HK-2 (cell line): Measurements from ENCODE around the gene GSC2.

ENCODE experiments used
- DNase-seq: peaks from one replicate; pipeline ENCODE4 v3.0.0-alpha.2; 2018; ENCODE audit not compliant: unreplicated experiment

GSC2 gene

DNA sequence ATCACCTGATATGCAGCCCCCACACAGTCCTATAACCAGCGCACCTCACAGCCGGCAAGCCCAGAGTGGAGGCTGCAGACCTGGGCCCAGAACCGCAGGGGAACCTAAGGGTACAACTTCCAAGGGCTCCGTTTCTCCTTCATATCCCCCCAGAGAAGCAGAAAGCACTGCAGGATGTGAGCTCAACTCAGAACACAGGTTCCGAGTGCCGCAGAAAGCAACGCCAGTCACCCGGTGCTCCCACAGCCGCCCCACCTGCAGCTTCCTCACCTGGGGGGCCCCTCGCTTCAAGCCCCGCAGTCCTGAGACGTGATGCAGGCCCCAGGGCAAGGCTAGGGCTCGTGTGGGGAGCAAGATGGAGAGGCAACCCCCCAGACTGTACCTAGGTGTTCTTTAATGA lies 16.5 kb downstream of the GSC2 start:
- DNase-seq = no peak

DNA sequence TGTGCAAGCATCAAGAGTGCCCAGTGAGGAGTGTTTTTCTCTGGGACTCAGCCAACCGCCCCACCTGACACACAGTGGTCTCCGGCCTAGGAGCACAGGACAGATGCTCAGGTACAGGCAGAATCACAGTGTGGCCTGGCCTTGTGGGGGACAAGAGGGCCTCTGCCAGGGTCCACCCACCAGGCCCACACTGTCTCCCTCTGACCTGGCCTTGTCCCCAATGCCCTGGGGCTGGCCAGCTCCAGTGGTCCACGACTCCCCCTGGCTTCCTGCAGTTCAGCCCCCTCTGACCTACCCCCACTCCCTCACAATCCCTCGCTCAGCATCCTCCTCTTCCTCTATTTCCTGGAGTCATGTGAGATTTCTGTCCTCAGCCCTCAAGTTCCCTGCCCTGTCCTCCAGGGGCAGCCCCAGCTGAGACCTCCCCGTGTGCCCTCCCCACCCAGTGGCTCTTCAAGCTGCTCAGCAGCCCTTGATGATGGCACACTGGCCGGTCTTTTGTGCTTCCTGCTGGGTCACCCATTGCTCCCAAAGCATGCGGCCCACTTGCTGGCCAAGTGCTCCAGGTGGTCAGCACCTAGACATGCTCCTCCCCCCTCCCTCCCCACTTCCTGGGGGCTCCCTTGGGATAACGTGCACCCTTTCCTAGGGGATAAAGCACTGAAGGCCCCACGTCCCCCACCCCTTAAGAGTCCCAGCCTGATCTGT lies 17.2 kb downstream of the GSC2 start:
- no peak for DNase-seq

DNA sequence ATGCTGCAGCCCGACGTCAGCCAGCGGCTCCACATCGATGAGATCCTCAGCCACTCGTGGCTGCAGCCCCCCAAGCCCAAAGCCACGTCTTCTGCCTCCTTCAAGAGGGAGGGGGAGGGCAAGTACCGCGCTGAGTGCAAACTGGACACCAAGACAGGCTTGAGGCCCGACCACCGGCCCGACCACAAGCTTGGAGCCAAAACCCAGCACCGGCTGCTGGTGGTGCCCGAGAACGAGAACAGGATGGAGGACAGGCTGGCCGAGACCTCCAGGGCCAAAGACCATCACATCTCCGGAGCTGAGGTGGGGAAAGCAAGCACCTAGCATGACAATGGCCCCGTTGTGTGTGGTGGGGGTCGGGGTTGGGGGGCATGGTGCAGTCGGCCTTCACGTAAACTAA lies 17.9 kb downstream of the GSC2 start:
- DNase-seq = no peak

DNA sequence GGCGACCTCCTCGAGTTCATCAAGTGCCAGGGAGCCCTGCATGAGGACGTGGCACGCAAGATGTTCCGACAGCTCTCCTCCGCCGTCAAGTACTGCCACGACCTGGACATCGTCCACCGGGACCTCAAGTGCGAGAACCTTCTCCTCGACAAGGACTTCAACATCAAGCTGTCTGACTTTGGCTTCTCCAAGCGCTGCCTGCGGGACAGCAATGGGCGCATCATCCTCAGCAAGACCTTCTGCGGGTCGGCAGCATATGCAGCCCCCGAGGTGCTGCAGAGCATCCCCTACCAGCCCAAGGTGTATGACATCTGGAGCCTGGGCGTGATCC lies 18.4 kb downstream of the GSC2 start:
- DNase-seq = no peak

DNA sequence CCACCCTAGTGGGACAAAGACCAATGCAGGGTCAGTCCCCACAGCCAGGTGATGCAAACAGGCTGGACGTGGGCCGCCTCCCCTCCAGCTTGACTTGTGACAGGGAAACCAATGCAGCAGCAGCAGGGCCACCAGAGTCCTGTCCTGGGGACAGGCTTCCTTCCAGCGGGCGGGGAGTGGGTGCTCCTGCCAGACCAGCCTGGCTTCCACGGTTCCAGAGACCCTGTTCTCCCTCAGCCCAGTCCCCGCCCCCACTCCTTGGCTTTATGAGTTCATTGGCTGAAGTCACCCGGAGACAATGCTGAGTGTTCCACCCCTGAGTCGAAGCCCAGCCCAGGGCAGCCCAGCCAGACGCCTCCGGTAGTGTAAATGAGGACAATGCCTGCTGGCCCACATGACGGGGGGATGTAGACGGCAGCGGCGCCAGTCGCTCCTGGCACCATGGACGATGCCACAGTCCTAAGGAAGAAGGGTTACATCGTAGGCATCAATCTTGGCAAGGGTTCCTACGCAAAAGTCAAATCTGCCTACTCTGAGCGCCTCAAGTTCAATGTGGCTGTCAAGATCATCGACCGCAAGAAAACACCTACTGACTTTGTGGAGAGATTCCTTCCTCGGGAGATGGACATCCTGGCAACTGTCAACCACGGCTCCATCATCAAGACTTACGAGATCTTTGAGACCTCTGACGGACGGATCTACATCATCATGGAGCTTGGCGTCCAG lies 19.0 kb downstream of the GSC2 start, which contains the start of gene TSSK2:
Gene TSSK2, plus strand, starts transcription at position 350 of the 726 bp plus-strand sequence. Its CDS starts 92 bp downstream, at position 442.
- DNase-seq = no peak

DNA sequence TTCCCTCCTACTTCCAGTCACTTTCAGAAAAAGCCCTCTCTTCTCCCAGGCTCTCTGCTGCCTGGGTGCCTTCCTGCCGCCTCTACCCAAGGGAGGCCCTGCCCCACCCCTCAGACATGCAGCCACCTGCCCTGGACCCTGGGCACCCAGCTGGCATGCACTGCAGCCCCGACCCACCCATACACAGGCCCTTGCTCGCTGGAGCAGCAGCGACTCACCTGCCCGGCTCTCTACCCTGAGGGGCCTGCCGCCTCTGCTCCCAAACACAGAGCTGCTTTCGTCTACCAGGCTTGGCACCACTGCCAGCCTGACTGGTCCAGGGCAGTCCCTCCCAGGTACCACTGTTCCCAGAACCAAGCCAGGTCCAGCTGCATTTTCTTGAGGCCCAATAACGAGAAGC lies 20.2 kb downstream of the GSC2 start:
- no peak for DNase-seq

DNA sequence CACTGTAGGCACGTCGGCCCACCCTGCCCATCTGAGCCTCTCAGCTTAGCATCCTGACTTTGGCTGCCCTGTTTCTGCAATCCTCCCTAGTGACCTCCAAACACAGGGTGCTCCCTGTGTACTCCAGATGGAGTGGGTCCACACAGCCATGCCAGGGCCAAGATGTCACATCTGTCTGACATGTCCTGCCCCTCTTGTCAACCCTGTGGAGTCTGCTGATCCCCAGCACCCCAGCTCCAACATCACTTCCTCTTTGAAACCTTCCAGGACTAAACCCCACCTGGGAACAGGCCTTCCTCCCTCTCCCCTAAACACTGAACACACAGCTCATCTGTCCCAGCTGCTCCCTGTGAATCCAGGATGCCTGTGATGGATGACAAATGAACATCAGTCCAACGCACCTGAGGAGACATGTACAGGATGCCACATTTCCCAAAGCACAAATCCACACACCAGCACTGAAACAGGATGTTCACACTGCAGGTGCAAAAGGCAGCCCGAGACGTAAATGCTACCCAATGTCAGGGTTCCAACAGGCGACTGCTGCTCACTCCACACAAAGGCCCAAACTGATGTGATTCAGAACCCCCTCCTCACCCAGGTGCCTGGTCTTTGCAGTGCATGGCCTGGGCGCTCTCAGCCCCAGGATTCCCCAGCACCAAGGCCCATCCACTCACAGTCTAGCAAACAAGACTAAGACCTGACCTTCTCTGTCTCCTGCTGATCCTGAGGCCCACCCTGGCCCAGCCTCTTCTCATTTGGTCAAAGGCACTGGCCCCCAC lies 21.0 kb downstream of the GSC2 start:
- no peak for DNase-seq

DNA sequence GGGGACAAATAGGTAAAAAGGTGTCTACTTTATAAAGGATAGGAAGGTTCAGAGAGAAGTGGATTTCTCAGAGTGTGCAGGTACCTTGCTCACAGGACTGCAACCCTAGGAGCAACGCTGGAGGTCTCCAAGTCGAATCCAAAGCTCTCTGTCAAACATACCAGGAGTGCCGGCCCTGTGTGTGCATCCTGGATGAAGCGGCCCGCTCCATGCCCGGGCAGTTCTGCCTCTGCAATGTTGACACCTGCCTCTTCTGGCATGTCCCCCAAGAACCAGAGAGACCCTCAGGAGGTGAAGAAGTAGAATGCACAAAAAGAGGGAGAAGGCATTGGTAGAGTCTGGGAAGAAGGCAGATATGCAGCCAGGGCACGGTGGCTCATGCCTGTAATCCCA lies 22.1 kb downstream of the GSC2 start:
- DNase-seq = no peak

DNA sequence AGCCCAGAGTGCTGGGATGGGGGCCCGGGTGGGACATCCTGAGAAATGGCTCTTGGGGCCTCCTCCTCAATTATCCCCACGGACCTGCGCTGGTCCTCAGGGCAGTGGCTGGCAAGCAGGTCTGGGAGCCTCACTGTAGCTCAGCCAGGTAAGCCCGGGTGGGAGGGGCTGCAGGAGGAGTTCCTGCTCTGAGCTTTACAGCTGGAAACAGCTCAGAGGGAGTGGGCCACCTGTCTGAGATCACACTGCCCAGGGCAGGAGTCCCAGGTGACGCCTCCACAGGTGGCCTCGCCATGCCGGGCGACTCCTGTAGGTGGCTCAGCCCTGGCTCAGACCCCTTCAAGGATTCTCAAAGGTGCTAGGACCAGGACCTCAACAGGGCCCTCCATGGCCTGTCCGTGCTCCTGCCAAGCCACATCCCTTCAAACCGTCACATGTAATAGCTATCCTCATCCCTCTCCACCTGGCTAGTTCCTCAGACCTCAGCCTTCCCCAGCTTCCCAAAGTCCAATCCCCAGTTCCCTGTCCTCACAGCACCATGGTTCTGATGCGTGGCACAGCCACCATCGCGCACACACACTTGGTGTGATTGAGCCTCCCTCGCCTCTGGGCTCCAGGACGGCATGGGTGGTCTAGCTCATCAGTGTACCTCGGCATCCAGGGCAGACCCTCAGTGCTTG lies 22.6 kb downstream of the GSC2 start:
- no peak for DNase-seq

DNA sequence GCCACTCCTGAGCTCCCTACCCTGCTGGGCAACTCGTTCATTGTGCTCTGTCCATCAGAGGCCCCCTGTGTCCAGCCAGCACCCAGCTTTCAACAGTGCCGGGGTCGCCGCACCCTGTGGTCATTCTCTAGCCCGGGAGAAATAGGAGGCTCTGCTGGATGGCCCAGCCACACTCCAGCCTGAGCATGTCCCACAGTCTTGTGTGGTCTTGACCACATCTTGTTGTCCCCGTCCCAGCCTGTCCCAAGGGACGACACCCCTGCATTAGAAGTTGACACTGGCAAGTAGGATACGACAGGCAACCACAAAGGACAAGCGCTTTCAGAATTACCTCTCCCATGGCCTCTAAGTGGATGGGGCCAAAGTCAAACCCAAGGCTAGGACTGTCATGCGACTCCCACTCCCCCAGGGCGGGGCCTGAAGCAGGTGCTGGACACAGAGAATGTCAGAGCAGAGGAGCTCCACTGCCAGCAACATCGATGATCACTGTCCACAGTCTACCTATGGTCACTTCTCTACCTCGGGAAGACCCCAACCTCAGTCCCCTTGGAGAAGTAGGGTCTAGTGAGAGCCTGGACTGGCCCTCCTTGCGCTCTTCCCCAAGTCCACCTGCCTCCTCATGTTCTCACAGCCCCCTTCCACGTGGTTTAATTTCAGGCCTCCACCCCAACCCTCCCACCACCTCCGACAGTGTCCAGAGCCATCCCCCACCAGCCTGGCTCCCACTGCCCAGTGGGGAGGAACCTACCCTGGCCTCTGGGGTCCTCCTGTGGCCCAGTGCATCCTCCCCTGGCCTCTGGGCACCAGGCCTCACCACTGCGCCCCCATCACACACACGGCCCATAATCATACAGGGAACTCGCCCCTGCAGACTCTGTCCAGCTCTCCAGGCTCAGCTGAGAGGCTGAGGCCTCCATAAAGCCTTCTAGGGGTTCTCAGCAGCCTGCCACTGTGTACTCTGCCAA lies 23.5 kb downstream of the GSC2 start:
- DNase-seq = no peak

DNA sequence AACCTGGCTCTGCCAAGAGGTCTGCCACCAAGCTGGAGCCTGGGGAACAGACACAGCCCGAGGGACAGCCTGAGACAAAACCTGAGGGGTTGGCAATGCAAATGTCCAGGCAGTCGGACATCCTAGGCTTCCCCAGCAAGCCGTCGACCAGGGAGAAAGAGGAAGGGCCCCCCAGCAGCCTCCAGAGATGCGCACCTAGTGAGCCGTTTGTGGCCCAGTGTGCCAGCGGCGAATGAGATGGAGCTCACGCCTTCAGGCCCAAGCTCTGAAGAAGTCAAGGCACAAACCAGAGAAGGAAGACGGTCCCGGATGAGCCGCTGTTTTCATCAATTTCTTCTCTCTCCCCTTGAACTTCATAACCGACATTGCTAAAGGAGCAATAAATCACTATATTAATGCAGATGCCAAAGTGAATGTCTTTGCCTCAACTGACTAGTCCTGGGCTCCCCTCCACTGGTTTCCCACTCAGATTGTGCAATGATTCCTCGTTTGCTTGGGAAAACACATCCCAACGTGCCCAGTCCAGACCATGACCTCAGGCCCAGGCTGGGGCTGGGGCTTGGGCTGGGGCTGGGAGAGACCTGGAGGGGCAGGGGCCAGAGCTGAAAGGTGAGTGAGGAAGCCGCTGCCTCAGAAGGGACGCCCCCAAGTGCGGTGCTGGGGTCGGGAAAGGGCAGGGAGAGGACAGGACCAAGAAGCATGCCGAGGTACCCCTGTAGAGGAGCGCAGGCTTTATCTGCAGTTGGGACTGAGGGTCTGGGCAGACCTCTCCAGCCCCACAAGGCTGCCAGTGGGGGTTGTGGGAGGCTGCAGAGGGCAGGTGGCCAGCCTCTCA lies 24.4 kb downstream of the GSC2 start:
- no peak for DNase-seq

DNA sequence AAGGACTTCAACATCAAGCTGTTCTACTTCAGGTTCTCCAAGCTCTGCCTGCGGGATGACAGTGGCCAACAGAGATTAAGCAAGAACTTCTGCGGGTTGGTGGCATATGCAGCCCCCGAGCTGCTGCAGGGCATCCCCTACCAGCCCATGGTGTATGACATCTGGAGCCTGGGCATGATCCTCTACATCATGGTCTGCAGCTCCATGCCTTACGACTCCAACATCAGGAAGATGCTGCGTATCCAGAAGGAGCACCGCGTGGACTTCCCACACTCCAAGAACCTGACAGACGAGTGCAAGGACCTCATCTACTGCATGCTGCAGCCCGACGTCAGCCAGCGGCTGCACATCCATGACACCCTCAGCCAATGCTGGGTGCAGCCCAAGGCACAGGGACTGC lies 25.1 kb downstream of the GSC2 start:
- DNase-seq = no peak

DNA sequence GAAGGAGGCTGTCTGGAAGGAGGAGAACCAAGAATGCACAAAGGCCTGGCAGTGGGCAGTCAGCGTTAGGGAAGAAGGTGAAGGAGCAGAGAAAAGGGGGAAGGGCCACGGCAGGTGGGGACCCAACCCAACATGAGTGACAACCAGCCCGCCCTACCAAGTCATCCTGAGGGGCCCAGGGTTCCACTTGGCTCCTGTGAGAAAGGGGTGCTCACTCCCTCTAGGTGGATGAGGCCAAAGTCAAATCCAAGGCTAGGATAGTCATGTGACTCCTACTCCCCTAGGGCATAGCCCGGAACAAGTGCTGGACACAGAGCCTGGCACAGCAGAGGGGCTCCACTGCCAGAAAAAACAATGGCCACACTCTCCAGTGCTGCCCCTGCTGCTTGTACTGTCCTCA lies 25.7 kb downstream of the GSC2 start:
- no peak for DNase-seq

DNA sequence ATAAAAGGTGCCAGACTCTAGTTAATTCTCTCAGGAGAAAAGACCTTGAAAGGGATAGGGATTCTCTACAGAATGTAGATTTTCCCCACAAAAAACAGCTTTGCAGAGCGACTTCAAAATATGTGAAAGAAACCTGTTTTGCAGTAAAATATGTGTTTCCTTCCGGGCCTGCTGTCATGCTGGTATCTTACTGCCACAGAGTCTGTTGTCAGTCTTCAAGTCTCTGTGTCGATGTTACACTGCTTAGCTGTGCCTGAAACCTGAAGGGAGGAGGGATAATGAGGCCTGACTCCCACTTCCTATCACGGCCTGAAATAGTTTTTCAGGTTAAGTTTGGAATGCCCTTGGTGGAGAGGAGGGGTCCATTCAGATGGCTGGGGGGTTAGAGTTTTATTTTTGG lies 26.2 kb downstream of the GSC2 start:
- no peak for DNase-seq

DNA sequence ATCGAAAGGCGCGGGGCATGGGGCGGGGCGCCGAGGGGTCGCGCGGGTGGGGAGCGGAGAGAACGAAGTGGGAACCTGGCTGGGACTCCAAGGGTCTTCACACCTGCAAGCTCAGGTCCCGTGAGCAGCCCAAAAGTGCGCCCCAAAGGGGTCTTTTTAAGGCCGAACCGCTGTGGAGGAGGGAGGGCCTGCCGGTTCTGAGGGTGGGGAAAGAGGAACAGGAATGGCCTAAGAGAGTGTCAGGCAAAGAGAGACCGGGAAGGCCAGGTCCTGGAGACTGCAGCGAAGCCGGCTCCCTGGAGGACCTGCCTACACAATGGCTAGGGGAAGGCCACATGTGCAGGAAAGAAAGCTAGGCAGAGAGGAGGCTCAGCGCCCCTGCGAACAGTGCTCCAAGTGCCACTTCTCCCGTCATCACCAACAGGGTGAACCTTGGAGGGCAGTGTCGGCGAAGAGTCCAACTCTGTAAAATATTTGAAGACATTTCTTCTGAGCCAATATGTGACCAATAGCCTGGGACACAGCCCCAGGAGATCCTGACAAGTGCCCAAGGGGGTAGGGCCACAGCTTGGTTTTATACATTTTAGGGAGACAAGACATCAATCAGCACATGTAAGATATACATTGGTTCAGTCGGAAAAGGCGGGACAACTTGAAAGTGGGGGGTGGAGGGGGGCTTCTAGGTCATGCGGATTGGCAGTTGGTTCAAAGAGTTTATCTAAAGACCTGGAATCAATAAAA lies 27.2 kb downstream of the GSC2 start:
- DNase-seq = no peak

DNA sequence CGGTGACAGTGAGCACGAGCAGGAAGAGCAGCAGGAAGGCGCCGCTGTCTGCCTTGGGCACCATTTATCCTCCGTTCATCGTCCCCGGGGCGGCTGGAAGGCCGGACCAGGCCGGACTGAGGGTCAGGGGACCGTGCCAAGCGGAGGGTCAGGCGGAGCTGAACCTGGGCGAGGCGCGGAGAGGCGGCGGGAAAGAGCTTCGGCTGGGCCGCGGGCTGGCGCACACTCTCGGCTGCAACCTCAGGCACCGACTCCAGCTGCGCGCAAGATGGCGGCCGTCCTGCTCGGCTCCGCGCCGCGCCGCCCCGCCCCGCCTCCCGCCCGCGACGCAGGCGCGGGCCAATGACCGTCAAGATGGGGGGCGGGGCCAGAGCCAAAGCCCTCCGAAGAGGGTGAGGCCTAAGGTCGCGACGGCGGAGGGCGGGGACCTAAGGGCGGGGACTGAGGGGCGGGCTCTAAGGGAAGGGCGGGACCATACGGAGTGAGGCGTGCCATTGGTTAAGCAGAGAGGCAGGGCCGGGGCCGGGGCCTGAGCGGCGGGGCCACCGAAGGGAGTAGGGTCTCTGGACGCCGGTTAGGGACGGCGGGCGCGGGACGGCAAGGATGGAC lies 27.8 kb downstream of the GSC2 start, which contains the start of gene DGCR2:
Gene DGCR2, minus strand, starts transcription at position 270 of the 609 bp plus-strand sequence. Its CDS starts 206 bp downstream, at position 64.
- DNase-seq = peak; percentile 93

DNA sequence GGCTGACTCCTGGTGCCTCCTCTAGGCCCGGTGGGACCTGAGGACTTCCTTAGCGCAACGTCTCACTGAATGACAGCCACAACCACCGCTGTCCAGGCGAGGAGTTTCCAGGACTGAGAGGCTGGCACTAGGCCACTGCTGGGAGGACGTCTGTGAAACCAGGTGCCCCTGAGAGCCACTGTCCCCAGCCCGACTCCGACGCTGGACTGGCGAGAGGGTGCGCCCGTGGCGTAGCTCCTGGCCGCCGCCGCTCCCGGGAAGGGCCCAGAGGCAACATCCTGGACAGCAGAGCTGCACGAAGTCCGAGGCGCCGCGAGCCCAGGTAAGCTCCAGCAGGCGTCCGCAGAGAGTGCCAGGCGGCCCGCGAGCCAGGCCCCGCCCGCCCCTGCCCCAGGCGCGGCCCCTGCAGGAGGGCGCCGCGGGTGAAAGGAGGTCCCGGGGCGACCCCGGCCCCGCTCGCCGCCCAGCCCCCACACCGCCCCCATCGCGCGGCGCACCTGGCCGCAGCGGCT lies 28.4 kb downstream of the GSC2 start:
- DNase-seq = peak; percentile 56

DNA sequence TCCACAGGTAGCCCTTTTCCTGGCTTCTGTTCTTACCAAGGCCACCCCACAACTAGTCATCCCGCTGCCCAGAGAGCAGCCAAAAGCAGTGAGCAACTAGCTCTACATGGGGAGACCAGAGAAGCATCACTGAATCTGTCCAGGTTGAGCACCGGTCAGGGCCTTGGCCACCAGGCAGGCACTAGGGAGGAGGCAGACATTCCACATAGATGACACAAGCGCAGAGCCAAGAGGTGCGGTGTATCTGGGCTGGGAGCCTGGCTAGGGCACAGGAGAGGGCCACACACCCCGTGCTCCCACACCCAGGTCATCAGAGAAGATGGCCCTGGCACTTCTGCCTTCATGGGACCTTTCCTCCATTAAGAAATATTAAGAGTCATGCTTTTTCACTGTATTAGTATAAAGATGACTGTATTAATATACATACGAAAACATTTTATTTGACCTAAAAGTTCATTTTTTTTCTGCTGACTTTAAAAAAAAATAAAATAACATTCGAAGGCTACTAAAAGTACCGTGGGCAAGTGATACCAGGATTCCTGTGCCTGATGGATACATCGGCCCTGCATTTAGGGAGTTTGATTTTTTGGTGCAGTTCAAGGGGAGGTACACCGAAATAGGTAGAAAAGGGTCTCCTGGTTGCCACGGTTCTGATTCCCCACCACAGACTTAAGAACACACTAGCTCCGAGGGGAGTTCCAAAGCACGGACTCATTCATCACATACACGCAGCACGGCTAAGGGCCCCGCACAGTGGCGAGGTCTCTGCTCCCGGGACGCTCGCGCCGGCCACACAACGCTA lies 29.1 kb downstream of the GSC2 start:
- peak; percentile 74 for DNase-seq
